GM23338 (cell line): ENCODE data around the gene RNF182. TPM values are rescaled to one million over a fixed set of nuclear protein-coding genes. Genes with fewer than 3 reads are reported as not detected.

Experiments
- ATAC-seq: fragments of 200-7000 bp; cut with Tn5 transposase; 3 replicates; pipeline ENCODE4 v1.9.1; 2020
- DNase-seq: peaks from one replicate; pipeline ENCODE4 v3.0.0-alpha.2; 2015; ENCODE audit warnings: low spot score
- H2AFZ ChIP-seq: fragments of 200-600 bp; sonication (generic); 2 replicates; pipeline ENCODE4 v1.8.0; 2016; ENCODE audit warnings: antibody characterized with exemption, mild to moderate bottlenecking, moderate library complexity
- H3F3A ChIP-seq: fragments of 200-600 bp; sonication (generic); replicated peaks from 2 replicates; pipeline ENCODE4 v1.8.0; 2017; ENCODE audit warnings: antibody characterized with exemption, mixed run types, low read depth
- H3K27ac ChIP-seq: fragments of 200-600 bp; sonication (generic); 2 replicates; pipeline ENCODE4 v1.6.1; 2016; ENCODE audit warnings: low read depth
- H3K27me3 ChIP-seq: fragments of 200-600 bp; sonication (generic); 2 replicates; pipeline ENCODE4 v1.8.0; 2016; ENCODE audit warnings: mild to moderate bottlenecking, mixed run types, moderate library complexity; ENCODE audit not compliant: insufficient read depth
- H3K36me3 ChIP-seq: fragments of 200-600 bp; sonication (generic); 2 replicates; pipeline ENCODE4 v1.8.0; 2016; ENCODE audit warnings: mild to moderate bottlenecking; ENCODE audit not compliant: insufficient read depth
- H3K4me1 ChIP-seq: fragments of 200-600 bp; sonication (generic); 2 replicates; pipeline ENCODE4 v1.8.0; 2016; ENCODE audit warnings: mild to moderate bottlenecking, moderate library complexity; ENCODE audit not compliant: insufficient read depth
- H3K4me2 ChIP-seq: fragments of 200-600 bp; sonication (generic); 2 replicates; pipeline ENCODE4 v1.7.1; 2017; ENCODE audit warnings: mixed run types
- H3K4me3 ChIP-seq: fragments of 200-600 bp; sonication (generic); 2 replicates; pipeline ENCODE4 v1.6.1; 2016; ENCODE audit warnings: mixed run types
- H3K79me2 ChIP-seq: fragments of 200-600 bp; sonication (generic); replicated peaks from 2 replicates; pipeline ENCODE4 v1.8.0; 2017; ENCODE audit warnings: mild to moderate bottlenecking; ENCODE audit not compliant: insufficient read depth
- H3K9me2 ChIP-seq: fragments of 200-600 bp; sonication (generic); 2 replicates; pipeline ENCODE4 v1.8.0; 2017; ENCODE audit not compliant: insufficient read depth
- H4K20me1 ChIP-seq: fragments of 200-600 bp; sonication (generic); replicated peaks from 2 replicates; pipeline ENCODE4 v1.8.0; 2017; ENCODE audit warnings: mild to moderate bottlenecking; ENCODE audit not compliant: insufficient read depth
- H3K27ac Mint-ChIP-seq: 2 replicates; pipeline ENCODE4 v1.8.0; 2020; ENCODE audit warnings: inconsistent platforms, mild to moderate bottlenecking, moderate library complexity, mixed read lengths
- H3K27me3 Mint-ChIP-seq: 3 replicates; pipeline ENCODE4 v1.8.0; 2022; ENCODE audit warnings: low read depth, mild to moderate bottlenecking, moderate library complexity, mixed read lengths, inconsistent platforms; ENCODE audit not compliant: insufficient read depth, poor library complexity
- H3K36me3 Mint-ChIP-seq: 3 replicates; pipeline ENCODE4 v1.8.0; 2021; ENCODE audit warnings: low read depth, mild to moderate bottlenecking, inconsistent platforms, moderate library complexity, mixed read lengths
- H3K4me1 Mint-ChIP-seq: 3 replicates; pipeline ENCODE4 v1.8.0; 2020; ENCODE audit warnings: mild to moderate bottlenecking, inconsistent platforms, mixed read lengths
- H3K4me3 Mint-ChIP-seq: 3 replicates; pipeline ENCODE4 v1.8.0; 2021; ENCODE audit warnings: moderate library complexity, mild to moderate bottlenecking, inconsistent platforms, mixed read lengths
- H3K9me3 Mint-ChIP-seq: 3 replicates; pipeline ENCODE4 v1.8.0; 2020; ENCODE audit warnings: moderate library complexity, mild to moderate bottlenecking, inconsistent platforms, mixed read lengths
- CREB1 ChIP-seq: fragments of 250-450 bp; sonication (Bioruptor Pico); IDR thresholded peaks from 2 replicates; pipeline ENCODE4 v1.5.0; 2020; ENCODE audit warnings: low read depth, mild to moderate bottlenecking, moderate library complexity
- CTCF ChIP-seq, 2 experiments: fragments of 200-600 bp in 1 of 2; sonication (generic) in 1 of 2; conservative IDR thresholded peaks; 2 replicates each; pipeline versions ENCODE4 v1.5.1 to v1.6.1; 2016 to 2017; ENCODE audit warnings: antibody characterized with exemption in 2 of 2, low read depth in 2 of 2, mild to moderate bottlenecking in 2 of 2, moderate library complexity in 1 of 2
- ETS1 ChIP-seq: IDR thresholded peaks from 2 replicates; pipeline ENCODE4 v1.6.1; 2016; ENCODE audit warnings: antibody characterized with exemption
- EZH2phosphoT487 ChIP-seq: fragments of 200-600 bp; sonication (generic); IDR thresholded peaks from one replicate; pipeline ENCODE4 v1.8.1; 2018; ENCODE audit warnings: antibody characterized with exemption; ENCODE audit not compliant: unreplicated experiment
- JUNB ChIP-seq: IDR thresholded peaks from one replicate; pipeline ENCODE4 v1.6.1; 2016; ENCODE audit warnings: antibody characterized with exemption; ENCODE audit not compliant: unreplicated experiment
- POLR2AphosphoS5 ChIP-seq: IDR thresholded peaks from 2 replicates; pipeline ENCODE4 v1.6.1; 2016; ENCODE audit warnings: antibody characterized with exemption, low read depth
- STAT1 ChIP-seq: IDR thresholded peaks from one replicate; pipeline ENCODE4 v1.6.1; 2016; ENCODE audit warnings: antibody characterized with exemption; ENCODE audit not compliant: unreplicated experiment
- ZNF114 ChIP-seq: fragments of 250-450 bp; sonication (Bioruptor Pico); IDR thresholded peaks from 2 replicates; pipeline ENCODE4 v1.5.0; 2020; ENCODE audit warnings: mild to moderate bottlenecking, moderate library complexity
- ZNF462 ChIP-seq: fragments of 250-450 bp; sonication (Bioruptor Pico); IDR thresholded peaks from 2 replicates; pipeline ENCODE4 v1.5.0; 2020; ENCODE audit warnings: mild to moderate bottlenecking, moderate library complexity
- polyA plus RNA-seq: library from polyadenylated mRNA; unstranded; fragments of >200 nt; fragmentation: Nextera tagmentation; extraction: Ambion mirVana; gene quantifications from 2 replicates; pipeline ENCODE4 v1.2.1, GENCODE V29; 2016
- total RNA-seq: library from RNA; depleted of rRNA; stranded (reverse); fragments of >200 nt; shearing (Covaris generic); gene quantifications from 2 replicates; pipeline ENCODE4 v1.2.3, GENCODE V29; 2014

The RNF182 gene
- total and polyA plus RNA-seq, 2 experiments from 2014 or later: 3.2 to 9.8 TPM

- DNase-seq (peak; percentile 23), ATAC-seq (peak; percentile 55)
- H4K20me1 ChIP-seq: no peaks in the 10 kb centered on the region
- no peaks in the 10 kb centered on the region for H3K27me3 ChIP-seq
- no peaks in the 10 kb centered on the region for H3F3A ChIP-seq
- H2AFZ ChIP-seq: 0 out of 2 replicates have a peak overlapping the region, but pooled peaks have one; percentile 20
- Mint-ChIP-seq H3K4me3 (no peak overlapping the region), H3K36me3 (no peaks in the 10 kb centered on the region), H3K27me3 (peaks cover 2% of the 10 kb centered on the region), H3K9me3 (no peaks in the 10 kb centered on the region), H3K4me1 (peaks cover 8% of the 10 kb centered on the region), H3K27ac (no peak overlapping the region)
- H3K27ac ChIP-seq: no peak overlapping the region
- H3K4me1 ChIP-seq: peaks cover 5% of the 10 kb centered on the region; the same call in 1 of the 2 replicates
- H3K36me3 ChIP-seq: no peaks in the 10 kb centered on the region
- TF ChIP-seq ZNF462 (0 out of 2 replicates have a peak, but pooled peaks have one; percentile 28), ETS1 (no peak), CREB1 (CRISPR knock-in tag) (no peak)
- peaks cover 5% of the 10 kb centered on the region; the same call in 1 of the 2 replicates for H3K9me2 ChIP-seq
- no peaks in the 10 kb centered on the region for H3K79me2 ChIP-seq
- H3K4me3 ChIP-seq: no peak overlapping the region
- no peak overlapping the region for H3K4me2 ChIP-seq
These were observed 64.9 kb downstream of the RNF182 start for GRCh38 chr6:13989496-13990144.

GRCh38 chr6:13990796-13991195, 66.0 kb downstream of the RNF182 start:
- peaks cover 2% of the 10 kb centered on the region for H3K27me3 Mint-ChIP-seq
- H3K4me3 ChIP-seq: no peak overlapping the region
- no peak overlapping the region for H3K27ac Mint-ChIP-seq
- H3K4me2 ChIP-seq: no peak overlapping the region
- no peaks in the 10 kb centered on the region for H3K36me3 ChIP-seq
- H3K27ac ChIP-seq: no peak overlapping the region
- H3K36me3 Mint-ChIP-seq: no peaks in the 10 kb centered on the region
- H3F3A ChIP-seq: no peaks in the 10 kb centered on the region
- peaks cover 5% of the 10 kb centered on the region; the same call in 1 of the 2 replicates for H3K9me2 ChIP-seq
- H3K9me3 Mint-ChIP-seq: no peaks in the 10 kb centered on the region
- DNase-seq (no peak), ATAC-seq (no peak)
- H3K4me1 Mint-ChIP-seq: peaks cover 8% of the 10 kb centered on the region
- H4K20me1 ChIP-seq: no peaks in the 10 kb centered on the region
- H3K27me3 ChIP-seq: no peaks in the 10 kb centered on the region
- peaks cover 5% of the 10 kb centered on the region; the same call in 1 of the 2 replicates for H3K4me1 ChIP-seq
- H3K79me2 ChIP-seq: no peaks in the 10 kb centered on the region
- H3K4me3 Mint-ChIP-seq: no peak overlapping the region
- H2AFZ ChIP-seq: no peak overlapping the region
- no peak for TF ChIP-seq POLR2AphosphoS5
- TF ChIP-seq CTCF (conservative IDR thresholded peaks at IDR 0.05; ENCODE audit: low read depth in 2 of 2): no peak
- TF ChIP-seq ZNF114: no peak
- TF ChIP-seq JUNB: no peak
- TF ChIP-seq STAT1: no peak
- TF ChIP-seq EZH2phosphoT487: no peak
